ENCODE measurements around the gene PPP2R2D.

GRCh38 chr10:131996466-131997365 lies 95.9 kb downstream of the PPP2R2D start:
- no peak for TF ChIP-seq POLR2A (IDR thresholded peaks at IDR 0.05)
- no peak for TF ChIP-seq CTCF (IDR thresholded peaks at IDR 0.05)

Data from body of pancreas (tissue), 4 donors.